NCI-H1105 (cell line): ENCODE results near the gene HSD11B2.

Source experiments
- DNase-seq: peaks from one replicate; lab custom pipeline; 2025; lab: John Stamatoyannopoulos, UW

Gene HSD11B2

DNA sequence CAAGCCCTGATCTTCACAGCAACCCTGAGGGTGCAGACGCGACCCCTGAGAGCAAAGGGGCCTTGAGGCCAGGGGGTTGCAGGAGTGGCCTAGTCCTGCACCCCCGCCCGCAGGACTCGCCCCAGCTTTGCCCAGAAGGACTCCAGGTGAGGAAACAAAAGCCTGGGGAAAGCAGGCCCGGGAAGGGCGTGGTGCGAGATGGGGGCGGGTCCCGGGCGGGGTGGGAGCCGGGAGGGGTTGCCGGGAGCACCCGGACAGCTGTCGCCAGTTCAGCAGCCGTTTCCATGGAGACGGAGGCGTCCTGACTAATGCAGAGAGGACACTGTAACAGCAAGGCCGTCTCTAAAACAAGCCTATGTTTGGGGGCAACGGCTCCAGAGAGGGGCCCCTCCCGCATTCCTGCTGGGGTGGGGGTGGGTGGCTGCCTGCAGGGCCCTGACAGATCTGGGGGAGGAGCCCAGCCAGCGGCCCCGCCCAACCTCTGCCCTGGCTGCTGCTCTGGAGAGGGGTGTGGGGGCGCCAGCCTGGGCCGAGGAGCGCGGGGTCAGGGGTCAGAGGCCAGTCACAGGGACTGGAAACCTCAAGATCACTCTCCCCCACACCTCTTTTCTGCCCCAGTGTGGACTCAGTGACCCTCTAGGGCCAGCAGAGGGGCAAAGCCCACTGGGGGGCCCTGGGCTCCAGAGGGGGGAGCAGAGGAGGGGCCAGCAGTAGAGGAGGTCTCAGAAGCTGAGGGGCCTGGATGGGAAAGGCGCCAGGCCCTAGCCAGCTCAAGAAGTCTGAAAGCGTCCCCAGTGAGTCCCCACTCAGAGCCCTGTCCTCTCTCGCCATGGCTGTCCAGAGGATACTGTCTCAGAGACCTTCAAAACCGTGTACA lies 34.5 kb upstream of the HSD11B2 start:
- DNase-seq = peak; percentile 84

- no peak for DNase-seq
Observed at GRCh38 chr16:67397036-67397801, 33.7 kb upstream of the HSD11B2 start.

DNA sequence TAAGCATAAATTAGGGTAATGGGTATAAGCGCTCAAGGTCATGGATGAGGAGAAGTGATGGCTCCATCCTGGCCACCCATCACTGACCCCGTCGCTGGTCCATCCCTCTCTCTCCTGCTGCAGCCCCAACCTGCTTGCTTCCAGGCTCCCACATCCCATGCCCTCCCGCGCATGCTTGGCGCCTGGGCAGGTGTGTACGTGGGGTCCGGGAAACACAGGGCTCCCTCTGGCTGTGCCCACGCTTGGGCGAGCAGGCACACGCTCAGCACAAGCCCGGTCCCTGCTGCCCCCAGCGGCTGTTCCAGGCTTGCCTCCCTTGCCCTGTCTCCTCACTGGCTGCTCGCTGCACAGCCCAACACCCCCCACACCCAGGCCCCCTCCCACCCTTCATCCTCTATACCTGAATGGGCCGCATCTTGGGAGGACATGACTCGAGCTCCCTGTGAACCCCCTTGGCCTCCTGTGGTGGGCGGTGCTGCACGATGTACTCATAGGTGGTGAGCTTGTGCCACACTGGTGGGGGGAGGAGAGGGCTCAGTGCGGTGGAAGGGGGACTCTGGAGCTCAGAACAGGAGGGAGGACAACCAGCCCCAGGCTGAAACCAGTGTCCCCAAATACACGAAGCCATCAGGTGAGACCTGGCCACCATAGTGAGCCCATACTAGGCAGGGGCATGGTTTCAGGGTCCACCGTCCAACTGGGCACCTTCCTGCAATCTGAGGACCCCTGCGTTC lies 32.9 kb upstream of the HSD11B2 start:
- DNase-seq = no peak

DNA sequence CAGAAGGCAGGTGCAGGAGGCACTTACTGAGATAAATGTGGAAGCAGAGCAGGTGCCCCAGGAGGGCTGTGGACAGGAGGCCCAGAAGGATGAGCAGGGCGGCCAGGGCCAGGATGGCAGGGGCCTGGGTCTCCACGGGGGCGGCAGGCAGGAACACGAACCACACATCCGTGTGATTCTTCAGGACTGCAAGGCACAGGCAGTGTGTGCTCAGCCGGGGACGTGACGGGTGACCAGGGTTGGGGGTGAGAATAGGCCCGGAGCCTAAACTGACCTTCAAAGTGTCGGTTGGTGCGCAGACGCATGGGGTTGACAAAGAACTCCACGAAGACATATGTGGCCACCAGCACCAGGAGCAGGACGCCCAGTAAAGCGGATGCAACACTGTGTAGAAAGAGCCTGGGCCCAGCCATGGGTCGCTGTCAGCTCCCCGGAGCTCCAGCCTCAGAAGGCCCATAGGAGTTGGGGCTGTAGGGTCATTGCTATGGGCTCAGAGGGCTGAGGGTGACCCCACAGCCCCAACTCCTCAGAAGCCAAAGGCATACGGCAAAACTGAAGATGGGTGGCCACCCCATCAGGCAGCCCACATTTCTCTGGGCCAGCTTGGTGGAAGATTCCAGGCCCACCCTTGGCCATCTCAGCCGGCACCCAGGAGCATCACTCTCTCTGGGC lies 32.2 kb upstream of the HSD11B2 start:
- no peak for DNase-seq

- DNase-seq = no peak
Observed at GRCh38 chr16:67399218-67399733, 31.6 kb upstream of the HSD11B2 start.

GRCh38 chr16:67399749-67400704 lies 30.9 kb upstream of the HSD11B2 start:
- no peak for DNase-seq

DNA sequence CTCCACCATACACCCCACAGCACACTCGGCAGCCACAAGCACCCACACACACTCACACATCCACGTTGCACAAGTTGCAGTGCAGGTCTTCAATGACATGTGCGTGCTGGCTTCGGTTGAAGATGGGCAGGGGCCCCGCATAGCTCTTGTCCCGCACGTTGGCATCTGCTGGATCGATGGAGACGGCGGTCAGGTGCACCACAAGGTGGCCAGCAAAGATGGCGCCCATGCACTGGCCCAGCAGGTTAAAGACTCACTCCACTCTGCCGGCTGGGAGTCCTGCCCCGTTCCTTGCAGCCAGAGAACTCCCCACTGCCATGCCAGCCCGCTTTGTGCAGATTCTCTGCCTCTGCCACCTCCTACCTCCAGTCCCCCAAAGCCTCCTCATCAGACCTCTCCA lies 30.0 kb upstream of the HSD11B2 start:
- no peak for DNase-seq

DNA sequence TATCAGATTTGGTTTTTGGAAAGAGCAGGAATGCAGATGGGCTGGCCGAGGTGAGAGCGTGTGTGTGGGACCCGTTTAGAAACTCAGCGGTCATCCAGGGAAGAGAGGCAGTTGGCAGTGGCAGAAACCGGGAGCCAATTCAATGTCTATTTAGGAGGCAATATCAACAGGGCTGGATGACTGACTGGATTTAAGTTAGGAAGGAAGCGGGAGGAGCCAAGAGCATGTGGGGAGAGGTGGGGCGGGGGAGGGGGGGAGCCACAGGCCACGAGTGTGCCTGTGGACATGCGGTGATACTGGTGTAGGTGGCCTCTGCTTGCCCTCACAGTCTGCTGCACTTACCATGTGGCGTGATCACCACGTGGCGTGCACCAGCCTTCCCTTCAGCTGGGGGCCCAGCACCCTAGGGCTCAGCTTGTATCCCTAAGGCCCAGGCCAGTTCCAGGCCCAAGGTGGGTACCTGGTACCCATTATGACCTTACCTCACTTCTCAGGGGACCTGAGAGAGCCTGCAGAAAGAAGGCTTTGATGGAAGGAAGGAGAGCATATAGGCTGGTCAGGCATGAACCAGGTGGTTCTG lies 26.9 kb upstream of the HSD11B2 start:
- DNase-seq = no peak

GRCh38 chr16:67404740-67405226 lies 26.1 kb upstream of the HSD11B2 start:
- DNase-seq = no peak

DNA sequence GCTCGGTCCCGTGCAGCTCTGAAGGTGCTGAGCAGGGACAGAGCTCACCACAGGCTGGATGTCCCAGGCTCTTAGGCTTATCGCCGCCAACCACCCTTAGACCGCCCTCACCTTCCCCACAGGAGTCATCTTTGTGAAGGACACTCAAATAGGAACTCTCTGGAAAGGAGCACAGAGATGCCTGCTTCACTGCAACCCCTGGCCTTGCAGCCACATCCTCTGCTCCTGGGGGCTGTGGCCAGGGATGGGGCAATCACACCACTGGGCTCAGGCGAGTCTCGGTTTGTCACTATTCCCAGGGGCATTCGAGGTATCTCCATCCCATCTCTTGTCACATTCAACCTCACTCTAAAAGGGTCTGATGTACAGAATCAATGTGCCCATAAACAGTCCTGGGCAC lies 25.6 kb upstream of the HSD11B2 start:
- no peak for DNase-seq

GRCh38 chr16:67406111-67406971 lies 24.6 kb upstream of the HSD11B2 start:
- no peak for DNase-seq

- DNase-seq = no peak
Observed at GRCh38 chr16:67407176-67407787, 23.6 kb upstream of the HSD11B2 start.

DNA sequence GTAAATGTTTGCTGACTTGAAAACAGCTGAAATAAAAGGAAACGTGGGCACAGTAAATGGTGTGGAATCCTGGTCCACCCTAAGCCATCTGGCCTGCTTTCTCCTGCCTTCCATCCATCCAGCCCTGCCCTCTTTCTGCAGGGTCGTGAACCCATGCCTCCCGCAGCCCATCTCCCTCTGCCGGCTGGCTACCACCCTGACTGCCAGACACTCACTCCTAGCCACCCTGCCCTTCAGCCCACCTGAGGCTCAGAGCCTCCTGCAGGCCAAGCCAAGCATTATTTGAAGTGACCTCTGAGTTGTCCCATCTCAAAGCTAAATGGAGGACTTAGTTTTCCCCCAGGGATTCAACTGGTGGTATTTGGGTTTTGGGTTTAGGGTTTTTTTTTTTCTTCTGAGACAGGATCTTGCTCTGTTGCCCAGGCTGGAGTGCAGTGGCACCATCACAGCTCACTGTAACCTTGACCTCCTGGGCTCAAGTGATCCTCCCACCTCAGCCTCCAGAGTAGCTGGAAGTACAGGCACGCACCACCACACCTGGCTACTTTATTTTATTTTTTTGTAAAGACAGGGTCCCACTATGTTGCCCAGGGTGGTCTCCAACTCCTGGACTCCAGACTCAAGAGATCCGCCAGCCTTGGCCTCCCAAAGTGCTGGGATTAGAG lies 23.0 kb upstream of the HSD11B2 start:
- no peak for DNase-seq

DNA sequence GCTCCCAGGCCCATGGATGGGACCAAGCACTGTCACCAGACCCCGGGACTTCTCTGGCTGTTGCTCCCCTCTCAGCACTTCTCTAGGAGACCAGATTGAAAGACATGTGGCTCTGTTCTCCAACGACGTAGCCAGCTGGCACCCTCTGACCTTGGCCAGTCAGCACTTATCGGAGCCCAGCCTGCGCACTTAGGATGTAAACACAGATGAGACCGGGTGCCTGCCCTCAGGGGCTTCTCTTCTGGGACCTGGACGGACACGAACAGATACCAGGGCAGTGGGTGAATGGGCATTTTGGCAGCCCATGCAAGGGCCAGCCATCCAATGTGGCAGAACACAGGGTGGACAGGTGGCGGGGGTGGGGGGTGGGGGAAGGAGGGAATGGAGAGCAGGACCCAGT lies 21.3 kb upstream of the HSD11B2 start:
- no peak for DNase-seq

DNA sequence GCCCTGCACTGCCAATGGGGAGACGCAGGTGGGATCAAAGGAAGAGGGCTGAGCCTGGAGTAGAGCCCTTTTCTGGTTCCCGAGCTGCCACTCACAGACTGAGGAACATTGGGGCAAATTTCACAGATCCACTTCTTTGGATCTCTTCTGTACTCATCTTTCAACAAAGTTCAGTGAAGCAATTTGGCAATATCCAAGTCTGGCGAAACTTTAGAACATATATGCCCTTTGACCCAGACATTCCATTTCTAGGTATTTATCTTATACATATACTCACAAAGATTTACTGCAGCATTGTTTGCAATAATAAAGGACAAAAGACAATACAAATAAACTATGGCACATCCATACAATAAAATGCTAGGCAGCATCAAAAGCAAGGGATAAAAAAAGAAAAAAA lies 19.6 kb upstream of the HSD11B2 start:
- DNase-seq = no peak

GRCh38 chr16:67412294-67412693 lies 18.6 kb upstream of the HSD11B2 start:
- DNase-seq = no peak

- no peak for DNase-seq
Observed at GRCh38 chr16:67413978-67414911, 16.7 kb upstream of the HSD11B2 start.
